Measurements from ENCODE around the gene GLI3. TPM values are rescaled to one million over a fixed set of nuclear protein-coding genes. Genes with fewer than 3 reads are reported as not detected.
A peak's percentile ranks its signal among the peaks of the same experiment; 100 is the strongest.

The GLI3 gene
- total RNA-seq, 1 experiment from 2014 or later: 23.1 TPM

GRCh38 chr7:41956705-41957104, 280.3 kb downstream of the GLI3 start:
- BruUV-seq (replicated peaks): no TSS peak
- POLR2A ChIA-PET: interaction anchor here (0.7 to 2.9 kb wide), 7 partner anchors 8 to 721 kb away, joined by 3 to 18 read pairs (median 4); no protein-coding TSS in a partner anchor

DNA sequence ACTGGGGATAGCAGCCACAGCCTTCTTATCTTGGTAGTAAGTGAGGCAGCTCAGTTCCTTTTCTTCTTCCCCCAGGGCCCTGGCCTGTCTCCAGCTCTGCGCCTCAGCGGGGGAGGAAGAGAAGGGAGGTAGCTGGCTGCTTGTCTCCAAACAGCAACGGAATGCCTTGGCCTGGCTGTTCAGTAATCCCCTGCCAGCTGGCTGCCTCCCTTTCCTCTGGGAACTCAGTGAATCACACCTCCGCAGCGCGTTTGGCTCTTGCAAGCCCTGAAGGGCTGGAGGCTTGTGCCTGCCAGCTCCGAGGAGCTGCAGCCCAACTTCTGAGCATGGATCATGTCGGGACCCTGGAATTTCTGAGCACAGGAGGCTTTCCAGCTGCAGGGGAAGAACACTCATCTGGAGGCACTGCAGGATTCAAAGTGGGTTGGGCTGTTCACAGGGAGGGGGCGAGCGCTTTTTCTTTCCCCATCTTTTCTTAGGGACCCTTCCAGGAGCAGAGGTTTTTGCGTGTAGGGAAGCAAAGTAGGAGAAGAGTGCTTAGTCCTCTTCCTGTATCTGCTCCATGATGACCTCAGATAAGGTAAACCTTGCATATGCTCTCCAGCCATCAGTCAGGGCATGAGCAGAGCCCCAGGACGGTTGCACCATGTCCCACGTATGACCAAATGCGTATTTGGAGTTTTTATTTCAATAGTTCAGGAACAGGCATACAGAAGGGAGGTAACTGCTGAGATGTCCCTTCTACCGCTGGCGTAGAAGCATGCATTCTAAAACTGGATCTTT, 280.9 kb downstream of the GLI3 start:
- CTCF ChIA-PET: interaction anchor here (0.5 to 5.4 kb wide), 16 partner anchors 9 to 1363 kb away, joined by 3 to 74 read pairs (median 4); no protein-coding TSS in a partner anchor
- DNase-seq (ENCODE audit: unreplicated experiment): peak; percentile 99
- intact Hi-C loops (cut with micrococcal nuclease): no loop called here
- Mint-ChIP-seq H3K4me3 (ENCODE audit: unreplicated experiment) (peak overlapping the region; percentile 53), H3K36me3 (ENCODE audit: insufficient read depth, unreplicated experiment) (peaks cover 9% of the 10 kb centered on the region), H3K9me3 (ENCODE audit: unreplicated experiment) (no peaks in the 10 kb centered on the region), H3K27me3 (ENCODE audit: insufficient read depth, unreplicated experiment) (no peaks in the 10 kb centered on the region), H3K27ac (ENCODE audit: low read depth, unreplicated experiment) (peak overlapping the region; percentile 37), H3K4me1 (ENCODE audit: insufficient read depth, unreplicated experiment) (peaks cover 33% of the 10 kb centered on the region)
- BruUV-seq (replicated peaks): no TSS peak
- POLR2A ChIA-PET: interaction anchor here (0.7 to 2.9 kb wide), 12 partner anchors 13 to 976 kb away, joined by 3 to 18 read pairs (median 4); partner anchors contain the start of genes MRPL32 and PSMA2
- TF ChIP-seq CTCF (IDR thresholded peaks at IDR 0.05; ENCODE audit: unreplicated experiment): no peak

More at GRCh38 chr7:41956705-41957104, 280.3 kb downstream of the GLI3 start:
- Mint-ChIP-seq H3K4me1 (ENCODE audit: insufficient read depth, unreplicated experiment) (peaks cover 33% of the 10 kb centered on the region), H3K36me3 (ENCODE audit: insufficient read depth, unreplicated experiment) (peaks cover 9% of the 10 kb centered on the region), H3K27me3 (ENCODE audit: insufficient read depth, unreplicated experiment) (no peaks in the 10 kb centered on the region), H3K4me3 (ENCODE audit: unreplicated experiment) (peak overlapping the region; percentile 53), H3K27ac (ENCODE audit: low read depth, unreplicated experiment) (peak overlapping the region; percentile 37), H3K9me3 (ENCODE audit: unreplicated experiment) (no peaks in the 10 kb centered on the region)
- intact Hi-C loops (cut with micrococcal nuclease): no loop called here
- no peak for DNase-seq (ENCODE audit: unreplicated experiment)
- CTCF ChIA-PET: interaction anchor here (0.6 to 5.4 kb wide), 8 partner anchors 10 to 974 kb away, joined by 3 to 74 read pairs (median 6); no protein-coding TSS in a partner anchor
- no peak for TF ChIP-seq CTCF (IDR thresholded peaks at IDR 0.05; ENCODE audit: unreplicated experiment)

- intact Hi-C loops (cut with micrococcal nuclease): no loop called here
- no peak for DNase-seq (ENCODE audit: unreplicated experiment)
- ChIA-PET CTCF (interaction anchor here (0.6 to 5.4 kb wide), 13 partner anchors 10 to 1364 kb away, joined by 3 to 74 read pairs (median 4); no protein-coding TSS in a partner anchor), POLR2A (interaction anchor here (0.7 to 2.9 kb wide), 13 partner anchors 12 to 977 kb away, joined by 3 to 18 read pairs (median 4); partner anchors contain the start of genes MRPL32 and PSMA2)
- Mint-ChIP-seq H3K4me1 (ENCODE audit: insufficient read depth, unreplicated experiment) (peaks cover 33% of the 10 kb centered on the region), H3K27ac (ENCODE audit: low read depth, unreplicated experiment) (no peak overlapping the region), H3K9me3 (ENCODE audit: unreplicated experiment) (no peaks in the 10 kb centered on the region), H3K36me3 (ENCODE audit: insufficient read depth, unreplicated experiment) (peaks cover 4% of the 10 kb centered on the region), H3K27me3 (ENCODE audit: insufficient read depth, unreplicated experiment) (no peaks in the 10 kb centered on the region), H3K4me3 (ENCODE audit: unreplicated experiment) (no peak overlapping the region)
- no peak for TF ChIP-seq CTCF (IDR thresholded peaks at IDR 0.05; ENCODE audit: unreplicated experiment)
- BruUV-seq (replicated peaks): no TSS peak
Measured at GRCh38 chr7:41955451-41955850, 281.6 kb downstream of the GLI3 start.

GRCh38 chr7:41954976-41955375, 282.0 kb downstream of the GLI3 start:
- peaks cover 33% of the 10 kb centered on the region for H3K4me1 Mint-ChIP-seq (ENCODE audit: insufficient read depth, unreplicated experiment)
- no peak for DNase-seq (ENCODE audit: unreplicated experiment)
- no peak for TF ChIP-seq CTCF (IDR thresholded peaks at IDR 0.05; ENCODE audit: unreplicated experiment)
- no peak overlapping the region for H3K4me3 Mint-ChIP-seq (ENCODE audit: unreplicated experiment)
- ChIA-PET POLR2A (interaction anchor here (0.5 to 2.9 kb wide), 8 partner anchors 20 to 978 kb away, joined by 3 to 18 read pairs (median 4); partner anchors contain the start of genes MRPL32 and PSMA2), CTCF (interaction anchor here (0.6 to 5.4 kb wide), 9 partner anchors 9 to 1193 kb away, joined by 3 to 74 read pairs (median 6); no protein-coding TSS in a partner anchor)
- intact Hi-C loops (cut with micrococcal nuclease): no loop called here
- BruUV-seq (replicated peaks): no TSS peak
- no peak overlapping the region for H3K27ac Mint-ChIP-seq (ENCODE audit: low read depth, unreplicated experiment)
- no peaks in the 10 kb centered on the region for H3K36me3 Mint-ChIP-seq (ENCODE audit: insufficient read depth, unreplicated experiment)
- H3K9me3 Mint-ChIP-seq (ENCODE audit: unreplicated experiment): no peaks in the 10 kb centered on the region
- no peaks in the 10 kb centered on the region for H3K27me3 Mint-ChIP-seq (ENCODE audit: insufficient read depth, unreplicated experiment)

All from MCF 10A (cell line).